OCI-LY3 (cell line): ENCODE measurements around the gene PNPLA7.

Experiments used
- H2AFZ ChIP-seq: fragments of 200-600, 300-600 bp; shearing (Covaris generic); 2 replicates; pipeline ENCODE4 v1.6.0; 2014; ENCODE audit warnings: antibody characterized with exemption, low read depth, low read length
- H3K27ac ChIP-seq: fragments of 200-600, 300-600 bp; sonication (generic); 2 replicates; pipeline ENCODE4 v1.5.1; 2014; ENCODE audit warnings: mild to moderate bottlenecking, low read length, moderate library complexity, mixed read lengths
- H3K27me3 ChIP-seq: fragments of 200-600, 300-600 bp; sonication (generic); 2 replicates; pipeline ENCODE4 v1.6.1; 2014; ENCODE audit warnings: low read depth, low read length, mixed read lengths
- H3K36me3 ChIP-seq: fragments of 200-600, 300-600 bp; sonication (generic); replicated peaks from 2 replicates; pipeline ENCODE3; 2014; ENCODE audit warnings: low read depth, low read length, mixed read lengths
- H3K4me1 ChIP-seq: fragments of 300-600, 200-600 bp; sonication (generic); 2 replicates; pipeline ENCODE4 v1.6.1; 2014; ENCODE audit warnings: low read length, mixed read lengths
- H3K4me2 ChIP-seq: fragments of 200-600, 300-600 bp; sonication (generic); 2 replicates; pipeline ENCODE4 v1.6.1; 2014; ENCODE audit warnings: low read length, mixed read lengths
- H3K4me3 ChIP-seq: fragments of 300-600, 200-600 bp; sonication (generic); 2 replicates; pipeline ENCODE4 v1.5.1; 2014; ENCODE audit warnings: antibody characterized with exemption, mild to moderate bottlenecking, low read length, moderate library complexity
- H3K79me2 ChIP-seq: fragments of 300-600, 200-600 bp; shearing (Covaris generic); 2 replicates; pipeline ENCODE4 v1.6.1; 2014; ENCODE audit warnings: mild to moderate bottlenecking, low read length, mixed read lengths
- H3K9ac ChIP-seq: fragments of 300-600, 200-600 bp; shearing (Covaris generic); 2 replicates; pipeline ENCODE4 v1.6.0; 2014; ENCODE audit warnings: mild to moderate bottlenecking, low read length, moderate library complexity
- H3K9me3 ChIP-seq: fragments of 200-600, 300-600 bp; shearing (Covaris generic); 2 replicates; pipeline ENCODE4 v1.6.1; 2014; ENCODE audit warnings: low read length, mixed read lengths; ENCODE audit not compliant: insufficient read depth
- H4K20me1 ChIP-seq: fragments of 200-600, 300-600 bp; sonication (generic); 2 replicates; pipeline ENCODE4 v1.6.1; 2016; ENCODE audit warnings: low read length, mixed read lengths; ENCODE audit not compliant: insufficient read depth
- EZH2phosphoT487 ChIP-seq: fragments of 200-600 bp; shearing (Covaris generic); IDR thresholded peaks from 2 replicates; pipeline ENCODE4 v1.6.1; 2018; ENCODE audit warnings: antibody characterized with exemption, mixed run types, low read depth
- TF ChIP-seq, protein P1 (sequence below): fragments of 200-600, 300-600 bp; sonication (generic); IDR thresholded peaks from 2 replicates; pipeline ENCODE4 v1.5.1; 2014; ENCODE audit warnings: antibody characterized with exemption, low read length, low read depth

The PNPLA7 gene

GRCh38 chr9:137441935-137442321 is 108.3 kb downstream of the PNPLA7 start:
- Histone ChIP-seq H3K27ac (no peak overlapping the region), H3K27me3 (no peaks in the 10 kb centered on the region), H3K79me2 (no peaks in the 10 kb centered on the region), H3K4me1 (peaks cover 21% of the 10 kb centered on the region), H2AFZ (no peak overlapping the region), H3K4me2 (no peak overlapping the region), H4K20me1 (no peaks in the 10 kb centered on the region), H3K4me3 (no peak overlapping the region), H3K36me3 (no peaks in the 10 kb centered on the region), H3K9me3 (no peaks in the 10 kb centered on the region), H3K9ac (no peak overlapping the region)
- TF ChIP-seq EZH2phosphoT487 = no peak

DNA sequence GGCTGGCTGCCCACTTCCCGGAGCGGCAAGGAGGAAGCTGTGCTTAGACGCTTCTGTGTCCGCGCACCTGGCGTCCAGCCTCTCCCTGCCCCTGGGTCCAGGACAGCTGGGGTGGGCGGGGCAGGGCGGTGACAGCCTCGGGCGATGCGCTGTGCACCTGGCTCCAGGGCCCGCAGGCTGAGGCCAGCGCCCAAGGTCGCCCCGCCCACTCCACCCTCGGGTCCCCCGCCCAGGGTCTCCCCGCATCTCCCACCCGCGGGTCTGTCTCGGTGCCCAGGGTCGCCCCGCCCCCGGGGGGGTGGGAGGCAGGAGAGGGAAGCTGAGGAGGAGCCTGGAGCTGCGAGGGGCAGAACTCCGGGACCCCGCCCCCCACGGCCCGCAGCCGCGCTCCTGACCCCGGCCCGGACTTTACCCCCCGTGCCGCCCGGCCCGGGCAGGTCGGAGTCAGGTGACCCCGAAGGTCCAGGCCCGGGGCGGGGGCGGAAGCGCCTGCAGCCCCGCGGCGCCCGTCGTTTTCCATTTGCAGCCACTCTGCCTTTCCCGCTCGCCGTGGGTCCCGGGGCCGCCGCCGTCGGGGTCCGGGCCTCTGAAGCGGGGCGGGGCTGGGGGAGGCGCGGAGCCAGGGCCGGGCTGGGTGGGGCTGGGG is 108.8 kb downstream of the PNPLA7 start, which contains the start of gene ENTPD8:
Gene ENTPD8 (minus strand): TSS at position 69 of the 646 bp plus-strand sequence. CDS start 3,072 bp downstream, outside the sequence.
- H3K4me2 ChIP-seq = no peak within 1 kb of the TSS
- TF ChIP-seq EZH2phosphoT487 = no peak
- TF ChIP-seq, protein P1, sequence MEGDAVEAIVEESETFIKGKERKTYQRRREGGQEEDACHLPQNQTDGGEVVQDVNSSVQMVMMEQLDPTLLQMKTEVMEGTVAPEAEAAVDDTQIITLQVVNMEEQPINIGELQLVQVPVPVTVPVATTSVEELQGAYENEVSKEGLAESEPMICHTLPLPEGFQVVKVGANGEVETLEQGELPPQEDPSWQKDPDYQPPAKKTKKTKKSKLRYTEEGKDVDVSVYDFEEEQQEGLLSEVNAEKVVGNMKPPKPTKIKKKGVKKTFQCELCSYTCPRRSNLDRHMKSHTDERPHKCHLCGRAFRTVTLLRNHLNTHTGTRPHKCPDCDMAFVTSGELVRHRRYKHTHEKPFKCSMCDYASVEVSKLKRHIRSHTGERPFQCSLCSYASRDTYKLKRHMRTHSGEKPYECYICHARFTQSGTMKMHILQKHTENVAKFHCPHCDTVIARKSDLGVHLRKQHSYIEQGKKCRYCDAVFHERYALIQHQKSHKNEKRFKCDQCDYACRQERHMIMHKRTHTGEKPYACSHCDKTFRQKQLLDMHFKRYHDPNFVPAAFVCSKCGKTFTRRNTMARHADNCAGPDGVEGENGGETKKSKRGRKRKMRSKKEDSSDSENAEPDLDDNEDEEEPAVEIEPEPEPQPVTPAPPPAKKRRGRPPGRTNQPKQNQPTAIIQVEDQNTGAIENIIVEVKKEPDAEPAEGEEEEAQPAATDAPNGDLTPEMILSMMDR = no peak
- no peaks in the 10 kb centered on the region for H3K79me2 ChIP-seq
- H3K36me3 ChIP-seq = no peaks in the 10 kb centered on the region
- H3K4me1 ChIP-seq = peaks cover 15% of the 10 kb centered on the region
- no peak within 1 kb of the TSS for H3K9ac ChIP-seq
- H3K27ac ChIP-seq = no peak within 1 kb of the TSS
- no peaks in the 10 kb centered on the region for H4K20me1 ChIP-seq
- no peaks in the 10 kb centered on the region for H3K27me3 ChIP-seq
- no peak within 1 kb of the TSS for H3K4me3 ChIP-seq
- no peak within 1 kb of the TSS for H2AFZ ChIP-seq
- no peaks in the 10 kb centered on the region for H3K9me3 ChIP-seq

DNA sequence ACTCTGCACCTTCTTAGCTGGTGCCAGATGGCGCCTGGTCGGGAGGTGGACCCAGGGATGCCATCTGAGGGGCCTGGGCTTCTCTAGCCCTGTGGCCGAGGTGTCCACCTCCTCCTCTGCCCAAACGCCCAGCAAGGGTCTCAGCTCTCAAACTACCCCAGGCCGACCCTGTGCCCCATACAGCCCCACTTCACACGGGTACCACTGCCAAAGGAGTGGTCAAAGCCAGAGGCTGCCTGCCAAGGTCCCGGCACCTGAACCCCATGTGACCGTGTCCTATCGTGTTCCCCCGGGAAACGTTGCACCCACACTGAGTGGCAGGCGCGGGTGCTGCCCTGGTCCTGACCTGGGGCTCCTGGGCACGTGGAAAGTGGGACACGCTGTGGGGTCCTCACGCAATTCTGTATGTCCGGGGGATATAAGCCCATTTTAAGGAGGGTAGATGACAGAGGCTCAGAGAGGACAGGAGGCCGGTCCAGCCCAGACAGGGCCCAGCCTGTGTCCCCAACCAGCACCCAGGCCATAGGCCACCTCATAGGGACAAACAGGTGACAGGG is 111.0 kb downstream of the PNPLA7 start:
- Histone ChIP-seq H3K9ac (no peak overlapping the region), H3K79me2 (no peaks in the 10 kb centered on the region), H3K4me3 (no peak overlapping the region), H2AFZ (no peak overlapping the region), H4K20me1 (no peaks in the 10 kb centered on the region), H3K4me1 (no peaks in the 10 kb centered on the region), H3K9me3 (no peaks in the 10 kb centered on the region), H3K27ac (no peak overlapping the region), H3K4me2 (no peak overlapping the region), H3K36me3 (no peaks in the 10 kb centered on the region), H3K27me3 (no peaks in the 10 kb centered on the region)
- TF ChIP-seq EZH2phosphoT487 = no peak
- TF ChIP-seq, protein P1 = no peak

GRCh38 chr9:137438591-137439157 is 111.5 kb downstream of the PNPLA7 start:
- no peak overlapping the region for H3K4me2 ChIP-seq
- no peak for TF ChIP-seq EZH2phosphoT487
- TF ChIP-seq, protein P1 = no peak
- H2AFZ ChIP-seq = no peak overlapping the region
- H3K36me3 ChIP-seq = no peaks in the 10 kb centered on the region
- no peak overlapping the region for H3K4me3 ChIP-seq
- no peak overlapping the region for H3K27ac ChIP-seq
- H4K20me1 ChIP-seq = no peaks in the 10 kb centered on the region
- no peaks in the 10 kb centered on the region for H3K27me3 ChIP-seq
- H3K9ac ChIP-seq = no peak overlapping the region
- no peaks in the 10 kb centered on the region for H3K79me2 ChIP-seq
- H3K4me1 ChIP-seq = no peaks in the 10 kb centered on the region
- no peaks in the 10 kb centered on the region for H3K9me3 ChIP-seq
